Measurements from ENCODE around the gene CBY1.

CBY1 gene

DNA sequence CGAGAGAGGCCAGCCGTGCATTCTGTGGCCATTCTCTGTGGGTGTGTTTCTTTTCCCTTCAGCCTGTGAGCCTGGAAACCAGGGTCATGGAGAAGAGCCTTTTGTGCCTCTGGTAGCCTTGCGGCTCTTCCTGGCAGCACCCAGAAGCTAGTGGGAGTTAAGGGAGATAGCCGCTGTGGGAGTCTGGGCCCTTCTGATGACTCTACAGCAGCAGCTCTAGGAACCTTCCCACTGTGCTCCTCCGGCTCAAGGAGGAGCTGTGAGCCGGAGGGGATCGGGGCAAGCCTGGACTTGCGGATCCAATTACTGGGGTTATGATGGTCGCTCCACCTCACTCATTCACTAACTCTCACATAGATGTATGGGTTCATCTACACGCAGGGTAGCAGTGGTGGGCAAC is 59.8 kb downstream of the CBY1 start:
- Histone ChIP-seq H3K4me2 (ENCODE audit: low read length) (no peak overlapping the region), H3K36me3 (ENCODE audit: insufficient read depth, low read length) (peaks cover 28% of the 10 kb centered on the region), H3K4me3 (ENCODE audit: low read length) (no peak overlapping the region), H3K27me3 (ENCODE audit: control insufficient read depth, insufficient read depth, low read length) (no peaks in the 10 kb centered on the region), H3K9me3 (replicated peaks; ENCODE audit: low read length) (no peaks in the 10 kb centered on the region), H3K4me1 (ENCODE audit: control insufficient read depth, insufficient read depth, low read length) (peaks cover 19% of the 10 kb centered on the region), H3K9ac (ENCODE audit: low read depth, low read length) (no peak overlapping the region)

DNA sequence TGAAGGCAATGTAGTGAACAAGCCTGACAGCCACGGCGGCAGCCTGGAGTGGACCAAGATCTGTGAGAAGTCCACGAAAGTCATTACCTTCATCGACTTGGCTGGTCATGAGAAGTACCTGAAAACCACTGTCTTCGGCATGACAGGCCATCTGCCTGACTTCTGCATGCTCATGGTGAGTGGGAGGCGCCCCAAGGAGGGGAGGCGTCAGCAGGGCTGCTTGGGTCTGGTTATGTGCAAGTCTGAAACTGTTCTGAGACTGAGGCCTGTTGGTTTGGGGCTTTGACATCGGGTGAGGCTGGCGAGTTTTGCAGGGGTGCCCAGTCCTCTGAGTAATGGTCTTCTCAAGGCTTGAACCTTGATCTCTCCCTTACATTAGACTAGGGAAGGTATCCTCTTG is 60.4 kb downstream of the CBY1 start:
- H3K27me3 ChIP-seq (ENCODE audit: control insufficient read depth, insufficient read depth, low read length): no peaks in the 10 kb centered on the region
- H3K4me3 ChIP-seq (ENCODE audit: low read length): no peak overlapping the region
- H3K4me1 ChIP-seq (ENCODE audit: control insufficient read depth, insufficient read depth, low read length): peaks cover 19% of the 10 kb centered on the region
- peaks cover 32% of the 10 kb centered on the region for H3K36me3 ChIP-seq (ENCODE audit: insufficient read depth, low read length)
- H3K4me2 ChIP-seq (ENCODE audit: low read length): no peak overlapping the region
- H3K9ac ChIP-seq (ENCODE audit: low read depth, low read length): no peak overlapping the region
- no peaks in the 10 kb centered on the region for H3K9me3 ChIP-seq (replicated peaks; ENCODE audit: low read length)

DNA sequence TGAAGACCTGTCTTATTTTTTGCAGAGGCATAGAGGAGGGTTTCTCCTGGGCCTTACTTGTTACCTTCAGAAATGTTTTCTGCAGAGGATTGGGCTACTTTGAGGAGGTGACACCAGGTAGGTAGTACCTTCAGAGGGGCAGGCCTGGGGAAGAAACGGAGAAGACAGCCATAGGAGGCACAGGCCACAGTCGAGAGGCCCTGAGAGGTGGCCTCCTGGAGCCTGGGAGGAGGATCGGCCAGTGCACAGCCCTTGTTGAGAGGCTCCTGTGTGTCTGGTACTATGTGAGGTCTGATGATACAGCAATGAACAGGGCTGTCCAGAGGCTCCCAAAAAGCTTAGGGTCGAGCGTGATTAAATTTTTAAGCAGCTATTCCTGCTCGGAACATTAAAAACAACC is 60.8 kb downstream of the CBY1 start:
- Histone ChIP-seq H3K36me3 (ENCODE audit: insufficient read depth, low read length) (peaks cover 32% of the 10 kb centered on the region), H3K9ac (ENCODE audit: low read depth, low read length) (no peak overlapping the region), H3K27me3 (ENCODE audit: control insufficient read depth, insufficient read depth, low read length) (no peaks in the 10 kb centered on the region), H3K4me3 (ENCODE audit: low read length) (no peak overlapping the region), H3K4me1 (ENCODE audit: control insufficient read depth, insufficient read depth, low read length) (peaks cover 19% of the 10 kb centered on the region), H3K4me2 (ENCODE audit: low read length) (no peak overlapping the region), H3K9me3 (replicated peaks; ENCODE audit: low read length) (no peaks in the 10 kb centered on the region)

DNA sequence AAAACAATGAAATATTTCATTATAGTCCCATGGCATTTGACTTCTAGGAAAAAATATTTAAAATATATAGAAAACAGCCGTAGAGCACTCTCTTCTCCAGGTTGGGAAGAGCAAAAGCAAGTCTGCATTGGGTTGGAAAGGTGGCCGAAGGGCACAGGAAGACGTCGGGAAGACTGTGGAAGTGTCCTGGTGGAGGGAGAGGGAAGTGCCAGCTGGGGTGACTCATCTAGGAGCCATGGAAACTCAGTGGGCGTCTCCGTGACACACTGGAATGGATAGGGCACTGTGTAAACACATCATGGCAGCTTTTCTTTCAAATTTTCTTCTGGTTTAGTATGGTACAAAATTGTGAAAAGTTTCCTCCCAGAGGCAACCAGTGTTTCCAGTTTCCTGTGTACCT is 62.0 kb downstream of the CBY1 start:
- no peaks in the 10 kb centered on the region for H3K9me3 ChIP-seq (replicated peaks; ENCODE audit: low read length)
- peaks cover 37% of the 10 kb centered on the region for H3K36me3 ChIP-seq (ENCODE audit: insufficient read depth, low read length)
- H3K27me3 ChIP-seq (ENCODE audit: control insufficient read depth, insufficient read depth, low read length): no peaks in the 10 kb centered on the region
- H3K9ac ChIP-seq (ENCODE audit: low read depth, low read length): no peak overlapping the region
- H3K4me2 ChIP-seq (ENCODE audit: low read length): peak overlapping the region; percentile 31
- no peak overlapping the region for H3K4me3 ChIP-seq (ENCODE audit: low read length)
- peaks cover 19% of the 10 kb centered on the region for H3K4me1 ChIP-seq (ENCODE audit: control insufficient read depth, insufficient read depth, low read length)

DNA sequence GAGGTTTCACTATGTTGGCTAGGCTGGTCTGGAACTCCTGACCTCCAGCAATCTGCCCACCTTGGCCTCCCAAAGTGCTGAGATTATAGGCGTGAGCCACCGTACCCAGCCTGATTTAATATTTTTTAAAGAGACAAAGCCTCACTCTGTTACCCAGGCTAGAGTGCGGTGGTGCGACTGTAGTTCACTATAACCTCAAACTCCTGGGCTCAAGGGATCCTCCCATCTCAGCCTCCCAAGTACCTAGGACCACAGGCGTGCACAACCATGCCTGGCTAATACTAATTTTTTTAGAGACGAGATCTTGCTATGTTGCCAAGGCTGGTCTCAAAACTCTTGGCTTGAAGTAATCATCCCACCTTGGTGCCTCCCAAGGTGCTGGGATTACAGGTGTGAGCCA is 62.8 kb downstream of the CBY1 start:
- Histone ChIP-seq H3K4me2 (ENCODE audit: low read length) (no peak overlapping the region), H3K9me3 (replicated peaks; ENCODE audit: low read length) (no peaks in the 10 kb centered on the region), H3K9ac (ENCODE audit: low read depth, low read length) (no peak overlapping the region), H3K4me1 (ENCODE audit: control insufficient read depth, insufficient read depth, low read length) (peaks cover 19% of the 10 kb centered on the region), H3K4me3 (ENCODE audit: low read length) (no peak overlapping the region), H3K27me3 (ENCODE audit: control insufficient read depth, insufficient read depth, low read length) (no peaks in the 10 kb centered on the region), H3K36me3 (ENCODE audit: insufficient read depth, low read length) (peaks cover 42% of the 10 kb centered on the region)

DNA sequence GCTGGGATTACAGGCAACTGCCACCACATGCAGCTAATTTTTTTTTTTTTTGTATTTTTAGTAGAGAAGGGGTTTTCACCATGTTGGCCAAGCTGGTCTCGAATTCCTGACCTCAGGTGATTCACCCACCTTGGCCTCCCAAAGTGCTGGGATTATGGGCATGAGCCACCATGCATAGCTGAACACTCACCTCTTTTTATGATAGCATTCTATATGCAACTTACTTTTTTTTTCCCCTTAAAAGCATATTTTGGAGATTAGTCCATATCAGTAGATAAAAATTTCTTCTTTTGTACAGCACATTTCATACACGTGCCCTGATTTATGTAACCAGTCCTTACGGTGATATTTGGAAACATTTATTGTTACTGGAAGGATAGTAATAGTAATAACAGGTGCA is 63.9 kb downstream of the CBY1 start:
- Histone ChIP-seq H3K9me3 (replicated peaks; ENCODE audit: low read length) (no peaks in the 10 kb centered on the region), H3K9ac (ENCODE audit: low read depth, low read length) (no peak overlapping the region), H3K36me3 (ENCODE audit: insufficient read depth, low read length) (peaks cover 51% of the 10 kb centered on the region), H3K4me3 (ENCODE audit: low read length) (no peak overlapping the region), H3K27me3 (ENCODE audit: control insufficient read depth, insufficient read depth, low read length) (no peaks in the 10 kb centered on the region), H3K4me1 (ENCODE audit: control insufficient read depth, insufficient read depth, low read length) (peaks cover 19% of the 10 kb centered on the region), H3K4me2 (ENCODE audit: low read length) (no peak overlapping the region)

DNA sequence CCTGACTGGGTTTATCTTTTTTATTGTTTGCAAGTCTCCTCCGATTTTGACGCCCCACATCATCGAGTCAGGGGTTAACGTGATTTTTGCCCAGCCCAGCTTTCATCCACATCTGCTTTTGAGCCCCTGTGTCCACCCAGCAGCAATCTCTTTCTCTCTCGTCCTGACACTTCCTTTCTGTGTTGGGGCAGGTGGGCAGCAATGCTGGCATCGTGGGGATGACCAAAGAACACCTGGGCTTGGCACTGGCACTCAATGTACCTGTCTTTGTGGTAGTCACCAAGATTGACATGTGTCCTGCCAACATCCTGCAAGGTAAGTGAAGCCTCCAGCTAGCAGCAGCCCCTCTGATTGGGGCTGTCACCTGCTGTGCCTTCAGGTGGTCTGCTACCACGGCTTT is 65.1 kb downstream of the CBY1 start:
- Histone ChIP-seq H3K4me2 (ENCODE audit: low read length) (no peak overlapping the region), H3K9me3 (replicated peaks; ENCODE audit: low read length) (no peaks in the 10 kb centered on the region), H3K9ac (ENCODE audit: low read depth, low read length) (no peak overlapping the region), H3K4me3 (ENCODE audit: low read length) (no peak overlapping the region), H3K36me3 (ENCODE audit: insufficient read depth, low read length) (peaks cover 52% of the 10 kb centered on the region), H3K27me3 (ENCODE audit: control insufficient read depth, insufficient read depth, low read length) (no peaks in the 10 kb centered on the region), H3K4me1 (ENCODE audit: control insufficient read depth, insufficient read depth, low read length) (peaks cover 19% of the 10 kb centered on the region)
